Measurements from ENCODE around the gene ESCO1. TPM values are rescaled to one million over a fixed set of nuclear protein-coding genes. Genes with fewer than 3 reads are reported as not detected.
A peak's percentile ranks its signal among the peaks of the same experiment; 100 is the strongest.

Gene ESCO1
- polyA plus RNA-seq, 2 of the 4 experiments (the other 2 are of a cell fraction) = 7.7 to 13.2 TPM

GRCh38 chr18:21599585-21600525 is 649 bp downstream of the ESCO1 start:
- Histone ChIP-seq H3K9me3 (no peaks in the 10 kb centered on the region), H3K4me3 (peak overlapping the region; percentile 77), H3K27ac (peak overlapping the region; percentile 90 to 98), H3K4me1 (peaks cover 8% of the 10 kb centered on the region; the same call in 1 of the 3 replicates), H3K4me2 (peak overlapping the region; percentile 86)
- ChIA-PET CTCF (interaction anchor here (0.6 to 4.2 kb wide), 26 partner anchors 10 to 408 kb away, joined by 3 to 87 read pairs (median 4); partner anchors contain the start of genes ABHD3 and SNRPD1), POLR2A (interaction anchor here (0.8 to 2.5 kb wide), 6 partner anchors 11 to 141 kb away, joined by 3 to 20 read pairs (median 6); partner anchors contain the start of genes ABHD3, MIB1 and SNRPD1)
- 0 out of 2 replicates have a peak, but pooled peaks have one; percentile 40 for TF ChIP-seq ESRRA (IDR thresholded peaks at IDR 0.05; ENCODE audit: borderline replicate concordance, low read length)
- TF ChIP-seq PHF8 (IDR thresholded peaks at IDR 0.05; ENCODE audit: borderline replicate concordance, low read depth) = peak; percentile 66; the same call in 1 of the 2 replicates
- no peak for TF ChIP-seq ZSCAN20 (CRISPR knock-in tag; IDR thresholded peaks at IDR 0.05)
- WGBS (ENCODE audit: missing lambda C conversion rate) = 1% methylated on average over 35 of the region's 67 CpGs
- DNase-seq (ENCODE audit: low read depth in 1 of 2, low spot score in 1 of 2) (peak in 1 of 2 experiments; percentile 21), FAIRE-seq (no peak), ATAC-seq (peak; percentile 80 to 81)

- ChIA-PET POLR2A (interaction anchor here (2.4 to 2.5 kb wide), 3 partner anchors 13 to 142 kb away, joined by 9 to 20 read pairs (median 16); partner anchors contain the start of genes ABHD3, MIB1 and SNRPD1), CTCF (interaction anchor here (3.2 to 4.2 kb wide), 2 partner anchors 12 to 404 kb away, joined by 14 to 87 read pairs; partner anchors contain the start of gene SNRPD1)
- H3K27ac ChIP-seq = peak overlapping the region; percentile 90 to 98
- H3K4me2 ChIP-seq = peak overlapping the region; percentile 86
- ATAC-seq (no peak), DNase-seq (ENCODE audit: low read depth in 1 of 2, low spot score in 1 of 2) (peak in 1 of 2 experiments; percentile 56), FAIRE-seq (no peak)
- H3K4me1 ChIP-seq = peaks cover 8% of the 10 kb centered on the region; the same call in 1 of the 3 replicates
- H3K9me3 ChIP-seq = no peaks in the 10 kb centered on the region
- H3K4me3 ChIP-seq = peak overlapping the region; percentile 77
- WGBS (ENCODE audit: missing lambda C conversion rate) = 17% methylated on average over 18 of the region's 18 CpGs
- no peak for TF ChIP-seq RFX5 (IDR thresholded peaks at IDR 0.05)
- TF ChIP-seq, protein P1, sequence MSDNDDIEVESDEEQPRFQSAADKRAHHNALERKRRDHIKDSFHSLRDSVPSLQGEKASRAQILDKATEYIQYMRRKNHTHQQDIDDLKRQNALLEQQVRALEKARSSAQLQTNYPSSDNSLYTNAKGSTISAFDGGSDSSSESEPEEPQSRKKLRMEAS (IDR thresholded peaks at IDR 0.05) = 0 out of 2 replicates have a peak, but pooled peaks have one; percentile 22
- TF ChIP-seq GATA3 (IDR thresholded peaks at IDR 0.05; ENCODE audit: borderline replicate concordance) = no peak
- TF ChIP-seq RARB (CRISPR knock-in tag; IDR thresholded peaks at IDR 0.05) = no peak
- no peak for TF ChIP-seq CBX8 (IDR thresholded peaks at IDR 0.05)
- TF ChIP-seq RAD21 (conservative IDR thresholded peaks at IDR 0.05 in 1 of 2, IDR thresholded peaks at IDR 0.05 in 1 of 2) = no peak
- no peak for TF ChIP-seq ZFP36 (IDR thresholded peaks at IDR 0.05; ENCODE audit: borderline replicate concordance, partially characterized antibody)
Observed at GRCh38 chr18:21598726-21599584, 1.5 kb downstream of the ESCO1 start.

GRCh38 chr18:21597620-21598019 is 2.9 kb downstream of the ESCO1 start:
- TF ChIP-seq EHMT2 (IDR thresholded peaks at IDR 0.05; ENCODE audit: low read depth) (no peak), TP53 (CRISPR knock-in tag; IDR thresholded peaks at IDR 0.05) (no peak), KDM1A (IDR thresholded peaks at IDR 0.05; ENCODE audit: low read depth) (no peak), RNF2 (IDR thresholded peaks at IDR 0.05; ENCODE audit: borderline replicate concordance, low read depth) (no peak), ZC3H11A (IDR thresholded peaks at IDR 0.05) (no peak), HOXB13 (CRISPR knock-in tag; IDR thresholded peaks at IDR 0.05; ENCODE audit: low read depth) (no peak), POLR2AphosphoS2 (conservative IDR thresholded peaks at IDR 0.05; ENCODE audit: low read length) (no peak), EHF (CRISPR knock-in tag; IDR thresholded peaks at IDR 0.05) (no peak), JUNB (IDR thresholded peaks at IDR 0.05) (no peak), HDAC2 (IDR thresholded peaks at IDR 0.05) (no peak), FOSB (CRISPR knock-in tag; IDR thresholded peaks at IDR 0.05) (no peak), PHF8 (IDR thresholded peaks at IDR 0.05; ENCODE audit: borderline replicate concordance, low read depth) (no peak), ATOH8 (CRISPR knock-in tag; IDR thresholded peaks at IDR 0.05; ENCODE audit: low read depth) (no peak), HEYL (CRISPR knock-in tag; IDR thresholded peaks at IDR 0.05) (no peak), CBX2 (IDR thresholded peaks at IDR 0.05; ENCODE audit: borderline replicate concordance, low read depth) (no peak)
- TF ChIP-seq, protein P1 (IDR thresholded peaks at IDR 0.05) = no peak
- TF ChIP-seq, protein P2, sequence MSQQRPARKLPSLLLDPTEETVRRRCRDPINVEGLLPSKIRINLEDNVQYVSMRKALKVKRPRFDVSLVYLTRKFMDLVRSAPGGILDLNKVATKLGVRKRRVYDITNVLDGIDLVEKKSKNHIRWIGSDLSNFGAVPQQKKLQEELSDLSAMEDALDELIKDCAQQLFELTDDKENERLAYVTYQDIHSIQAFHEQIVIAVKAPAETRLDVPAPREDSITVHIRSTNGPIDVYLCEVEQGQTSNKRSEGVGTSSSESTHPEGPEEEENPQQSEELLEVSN (IDR thresholded peaks at IDR 0.05; ENCODE audit: borderline replicate concordance, low read depth) = no peak
- no peak overlapping the region for H3K27ac ChIP-seq
- H3K9me3 ChIP-seq = no peaks in the 10 kb centered on the region
- 68% methylated on average over 1 of the region's 1 CpG for WGBS (ENCODE audit: missing lambda C conversion rate)
- peak overlapping the region; percentile 86; the same call in 2 of the 3 replicates for H3K4me2 ChIP-seq
- DNase-seq (ENCODE audit: low read depth in 1 of 2, low spot score in 1 of 2) (no peak), ATAC-seq (no peak), FAIRE-seq (no peak)
- H3K4me1 ChIP-seq = peaks cover 8% of the 10 kb centered on the region; the same call in 1 of the 3 replicates
- ChIA-PET POLR2A (interaction anchor here (0.6 kb wide), 1 partner anchor 181 kb away, joined by 3 read pairs; no protein-coding TSS in a partner anchor), CTCF (interaction anchor here (1.1 kb wide), 1 partner anchor 14 kb away, joined by 5 read pairs; the partner anchor contains the start of gene SNRPD1)
- no peak overlapping the region for H3K4me3 ChIP-seq

All from A549 (cell line).